Small intestine (tissue), 7 donors: Measurements from ENCODE around the gene MAPK8IP2. TPM values are rescaled to one million over a fixed set of nuclear protein-coding genes. Genes with fewer than 3 reads are reported as not detected.
"Not testable (repeated sequence)": the region's sequence is repeated elsewhere in the genome, so short reads cannot be mapped to it uniquely, and the experiment has no call there.

ENCODE experiments used
- DNase-seq, 2 donors: peaks; one replicate each; pipeline versions ENCODE4 v3.0.0 to v3.0.0-alpha.2; 2013
- FAIRE-seq: peaks from 2 replicates; lab custom pipeline; 2012; peaks lifted over from hg19 to GRCh38; lab: Jason Lieb, UNC
- H3K27ac ChIP-seq, 3 donors: one replicate each; pipeline ENCODE4 v1.5.1; 2013; ENCODE audit warnings: low read length in 2 of 3, mild to moderate bottlenecking in 2 of 3, control low read depth in 1 of 3, inconsistent platforms in 1 of 3, low read depth in 1 of 3, moderate library complexity in 1 of 3
- H3K27me3 ChIP-seq, 3 donors: one replicate each; pipeline ENCODE4 v1.6.1; 2013; ENCODE audit warnings: low read length in 3 of 3, inconsistent platforms in 1 of 3; ENCODE audit not compliant: control insufficient read depth in 3 of 3, insufficient read depth in 3 of 3
- H3K36me3 ChIP-seq, 3 donors: one replicate each; pipeline ENCODE4 v1.6.1; 2013; ENCODE audit warnings: low read length in 3 of 3, inconsistent platforms in 1 of 3, low read depth in 1 of 3, mild to moderate bottlenecking in 1 of 3, moderate library complexity in 1 of 3; ENCODE audit not compliant: control insufficient read depth in 3 of 3, insufficient read depth in 2 of 3
- H3K4me1 ChIP-seq, 3 donors: one replicate each; pipeline ENCODE4 v1.6.1; 2013; ENCODE audit warnings: low read length in 2 of 3, inconsistent platforms in 1 of 3, low read depth in 1 of 3, mild to moderate bottlenecking in 1 of 3, moderate library complexity in 1 of 3; ENCODE audit not compliant: control insufficient read depth in 3 of 3, insufficient read depth in 2 of 3
- H3K4me3 ChIP-seq, 3 donors: one replicate each; pipeline ENCODE4 v1.5.1; 2013; ENCODE audit warnings: low read length in 3 of 3, control low read depth in 1 of 3, inconsistent platforms in 1 of 3, low read depth in 1 of 3, mild to moderate bottlenecking in 1 of 3, moderate library complexity in 1 of 3
- H3K9me3 ChIP-seq, 2 donors: one replicate each; pipeline ENCODE4 v1.6.1; 2013; ENCODE audit warnings: low read depth in 1 of 2, low read length in 1 of 2; ENCODE audit not compliant: control insufficient read depth in 2 of 2, insufficient read depth in 1 of 2
- WGBS, 3 donors: extraction: QIAGEN DNeasy Blood & Tissue Kit; methylation state at CpG; one replicate each; pipeline ENCODE4 v1.1.7; 2013; 5-methylcytosine and 5-hydroxymethylcytosine counted together
- polyA plus RNA-seq, 4 donors: library from polyadenylated mRNA; stranded (reverse) in 3 of 4; unstranded in 1 of 4; fragments of 200-250 nt in 3 of 4; fragments of 120-200 nt in 1 of 4; gene quantifications; one replicate each; pipeline versions ENCODE4 v1.2.1 to v1.2.3, GENCODE V29; 2013
- donor health status: healthy with polysubstance abuse.
- donor health status: control.
- donor health status: control.
- donor health status: Bipolar disorder and iron deficiency.
- donor health status: healthy.

MAPK8IP2 gene
- polyA plus RNA-seq, 4 donors: 0.22 to 3.5 (median 0.82) TPM

DNA sequence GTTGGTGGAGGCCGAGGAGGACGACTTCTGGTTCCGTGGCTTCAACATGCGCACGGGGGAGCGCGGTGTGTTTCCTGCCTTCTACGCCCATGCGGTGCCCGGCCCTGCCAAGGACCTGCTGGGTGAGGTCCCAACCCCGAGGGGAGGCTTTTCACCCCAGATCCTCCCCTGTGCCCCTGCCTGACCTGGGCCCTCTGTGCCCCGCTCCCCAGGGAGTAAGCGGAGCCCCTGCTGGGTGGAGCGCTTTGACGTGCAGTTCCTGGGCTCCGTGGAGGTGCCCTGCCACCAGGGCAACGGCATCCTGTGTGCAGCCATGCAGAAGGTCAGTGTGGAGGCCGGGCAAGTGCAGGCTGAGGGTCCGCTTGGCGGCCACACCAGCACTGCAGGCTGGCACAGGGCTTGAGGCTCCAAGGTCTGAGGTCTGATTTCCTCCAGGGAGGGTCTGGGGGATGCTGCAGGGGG is 5.1 kb downstream of the MAPK8IP2 start:
- no peaks in the 10 kb centered on the region for H3K4me1 ChIP-seq
- peaks cover 16 to 71% (median 25%) of the 10 kb centered on the region in 3 donors for H3K27me3 ChIP-seq
- H3K27ac ChIP-seq: no peak overlapping the region
- H3K4me3 ChIP-seq: no peak overlapping the region
- 81 to 85% (median 84%) methylated on average over 20 of the region's 20 CpGs for WGBS, 3 donors
- DNase-seq (no peak), FAIRE-seq (no peak)
- H3K9me3 ChIP-seq: no peaks in the 10 kb centered on the region
- no peaks in the 10 kb centered on the region for H3K36me3 ChIP-seq

DNA sequence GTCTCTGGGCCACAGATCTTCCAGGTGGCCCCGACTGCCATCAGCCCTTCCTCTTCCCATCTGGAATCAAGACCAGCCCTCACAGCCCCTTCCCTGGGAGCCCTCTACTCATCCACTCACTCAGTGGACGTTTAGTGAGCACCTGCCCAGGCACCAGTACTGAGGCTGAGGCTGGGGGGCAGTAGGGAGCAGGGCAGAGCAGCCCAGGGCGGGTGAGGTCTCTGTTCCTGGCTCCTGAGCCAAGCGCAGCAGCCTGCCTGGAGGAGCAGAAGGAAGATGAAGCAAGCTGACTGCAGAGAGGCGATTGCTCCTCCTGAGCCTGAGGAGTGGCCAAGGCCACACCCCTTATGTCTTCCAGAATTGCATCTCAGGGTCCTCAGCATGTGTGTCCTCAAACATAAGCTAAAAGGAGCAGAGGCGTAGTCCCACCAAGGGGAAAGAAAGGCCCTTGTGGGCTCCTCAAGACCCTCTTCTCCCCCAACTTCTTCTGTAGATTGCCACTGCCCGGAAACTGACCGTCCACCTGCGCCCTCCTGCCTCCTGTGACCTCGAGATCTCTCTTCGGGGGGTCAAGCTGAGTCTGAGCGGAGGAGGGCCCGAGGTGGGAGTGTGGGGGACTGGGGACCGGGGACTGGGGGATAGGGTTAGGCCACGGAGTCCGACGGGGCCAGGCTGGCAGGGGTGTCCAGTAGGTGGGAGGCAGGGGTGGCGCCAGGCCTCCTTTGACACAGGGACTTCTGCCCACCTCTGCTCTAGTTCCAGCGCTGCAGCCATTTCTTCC is 5.8 kb downstream of the MAPK8IP2 start:
- no peaks in the 10 kb centered on the region for H3K4me1 ChIP-seq
- FAIRE-seq: no peak
- DNase-seq: no peak
- H3K4me3 ChIP-seq: no peak overlapping the region
- H3K27ac ChIP-seq: no peak overlapping the region
- H3K36me3 ChIP-seq: no peaks in the 10 kb centered on the region
- H3K9me3 ChIP-seq: no peaks in the 10 kb centered on the region
- 65 to 75% (median 68%) methylated on average over 14 to 19 of the region's 19 CpGs for WGBS, 3 donors
- peaks cover 12 to 66% (median 25%) of the 10 kb centered on the region in 3 donors for H3K27me3 ChIP-seq

DNA sequence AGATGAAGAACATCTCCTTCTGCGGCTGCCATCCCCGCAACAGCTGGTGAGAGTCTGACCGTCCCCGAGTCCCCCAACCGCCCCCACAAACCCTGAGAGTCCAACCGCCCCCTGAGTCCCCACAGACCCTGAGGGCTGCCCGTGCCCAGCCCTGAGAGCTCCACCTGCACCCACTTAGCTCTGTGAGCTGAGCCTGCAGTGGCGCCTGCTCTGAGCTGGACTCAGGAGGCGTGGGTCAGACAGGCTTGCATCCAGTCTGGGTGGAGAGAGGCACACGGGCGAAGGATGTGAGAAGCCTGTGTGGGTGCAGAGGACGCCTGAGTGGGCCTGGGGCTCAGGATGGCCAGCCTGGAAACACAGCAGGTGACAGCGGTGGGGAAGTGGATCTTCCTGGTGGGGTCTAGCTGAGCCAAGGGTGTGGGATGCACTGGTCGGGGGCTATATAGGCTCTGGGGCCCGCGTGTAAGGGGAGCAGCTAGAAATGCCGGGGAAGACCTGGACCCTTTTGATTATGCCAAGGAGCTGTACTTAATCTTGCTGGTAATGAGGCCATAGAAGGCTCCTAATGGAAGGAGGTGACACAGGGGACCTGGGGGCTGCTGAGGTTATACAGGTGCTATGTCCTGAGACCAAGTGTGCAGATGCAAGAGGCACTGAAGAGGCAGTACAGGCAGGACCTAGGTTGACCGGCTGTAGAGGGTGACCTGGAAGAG is 6.5 kb downstream of the MAPK8IP2 start:
- no peak for DNase-seq
- no peaks in the 10 kb centered on the region for H3K36me3 ChIP-seq
- peaks cover 0 to under 1% (median 0%) of the 10 kb centered on the region in 3 donors for H3K4me1 ChIP-seq
- H3K4me3 ChIP-seq: no peak overlapping the region
- H3K9me3 ChIP-seq: no peaks in the 10 kb centered on the region
- no peak for FAIRE-seq
- H3K27me3 ChIP-seq: peaks cover 12 to 58% (median 25%) of the 10 kb centered on the region in 3 donors
- 73 to 85% (median 77%) methylated on average over 16 to 18 of the region's 18 CpGs for WGBS, 3 donors
- H3K27ac ChIP-seq: no peak overlapping the region

DNA sequence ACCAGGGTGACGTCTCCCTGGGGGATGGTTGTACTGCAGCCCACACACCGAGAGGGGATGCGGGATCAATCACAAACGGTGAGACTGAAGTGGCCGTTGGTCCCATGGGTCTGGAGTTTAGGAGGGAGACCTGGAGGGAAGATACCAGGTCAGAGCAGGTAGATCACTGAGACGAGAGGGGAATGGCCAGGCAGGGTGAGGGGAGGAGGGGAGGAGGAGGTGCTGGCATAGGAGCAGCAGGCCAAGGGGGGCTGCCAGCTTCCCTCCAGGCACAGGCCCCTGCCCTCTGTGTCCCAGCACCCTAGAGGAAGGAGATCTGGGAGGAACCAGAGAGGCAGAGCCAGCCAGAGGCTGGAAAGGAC is 7.0 kb downstream of the MAPK8IP2 start:
- 55 to 64% (median 61%) methylated on average over 6 of the region's 6 CpGs for WGBS, 3 donors
- no peaks in the 10 kb centered on the region for H3K9me3 ChIP-seq
- H3K4me3 ChIP-seq: no peak overlapping the region
- FAIRE-seq (no peak), DNase-seq (no peak)
- no peak overlapping the region for H3K27ac ChIP-seq
- H3K36me3 ChIP-seq: no peaks in the 10 kb centered on the region
- peaks cover 0 to 5% (median 0%) of the 10 kb centered on the region in 3 donors for H3K4me1 ChIP-seq
- H3K27me3 ChIP-seq: peaks cover 11 to 53% (median 22%) of the 10 kb centered on the region in 3 donors

DNA sequence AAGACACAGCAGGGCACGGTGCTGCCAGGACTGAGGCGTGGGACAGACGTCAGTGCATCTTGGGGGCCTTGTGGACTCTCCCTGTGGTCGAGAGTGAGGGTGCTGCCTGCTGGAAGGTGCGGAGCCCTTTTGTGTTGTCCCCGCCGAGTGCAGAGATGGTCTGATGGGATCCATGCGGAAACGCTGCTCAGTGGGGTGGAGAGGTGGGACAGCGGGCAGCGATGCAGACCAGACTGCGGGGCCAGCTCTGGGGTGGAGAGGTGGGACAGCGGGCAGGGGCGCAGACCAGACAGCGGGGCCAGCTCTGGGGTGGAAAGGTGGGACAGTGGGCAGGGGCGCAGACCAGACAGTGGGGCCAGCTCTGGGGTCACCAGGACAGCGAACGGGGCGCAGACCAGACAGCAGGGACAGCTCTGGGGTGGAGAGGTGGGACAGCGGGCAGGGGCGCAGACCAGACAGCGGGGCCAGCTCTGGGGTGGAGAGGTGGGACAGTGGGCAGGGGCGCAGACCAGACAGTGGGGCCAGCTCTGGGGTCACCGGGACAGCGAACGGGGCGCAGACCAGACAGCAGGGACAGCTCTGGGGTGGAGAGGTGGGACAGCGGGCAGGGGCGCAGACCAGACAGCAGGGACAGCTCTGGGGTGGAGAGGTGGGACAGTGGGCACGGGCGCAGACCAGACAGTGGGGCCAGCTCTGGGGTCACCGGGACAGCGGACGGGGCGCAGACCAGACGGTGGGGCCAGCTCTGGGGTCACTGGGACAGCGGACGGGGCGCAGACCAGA is 7.7 kb downstream of the MAPK8IP2 start:
- WGBS, 3 donors: 80 to 86% (median 82%) methylated on average over 34 to 39 of the region's 39 CpGs
- H3K4me3 ChIP-seq, H3K4me1 ChIP-seq, FAIRE-seq, DNase-seq, H3K27ac ChIP-seq, H3K36me3 ChIP-seq, H3K9me3 ChIP-seq: not testable (repeated sequence)
- H3K27me3 ChIP-seq: peaks cover 6 to 47% (median 15%) of the 10 kb centered on the region in 3 donors

DNA sequence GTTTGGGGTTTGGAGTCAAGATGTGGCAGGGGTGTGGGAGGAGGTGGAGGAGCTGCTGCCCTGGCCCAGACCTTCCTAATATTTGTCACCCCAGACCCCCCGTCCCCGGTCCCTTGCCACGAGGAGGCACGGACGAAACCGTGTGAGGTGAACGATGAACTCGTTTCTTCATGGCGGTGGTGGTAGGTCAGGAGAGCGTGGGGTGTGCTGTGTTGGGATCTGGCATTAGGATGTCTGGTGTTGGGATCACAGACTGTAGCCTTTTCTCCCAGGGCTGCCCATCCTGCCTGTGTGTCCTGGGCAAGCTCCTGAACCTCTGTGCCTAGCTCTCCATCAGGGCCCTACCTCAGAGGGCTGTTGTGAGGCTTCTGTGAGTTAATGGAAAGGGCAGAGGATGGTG is 8.4 kb downstream of the MAPK8IP2 start:
- DNase-seq (no peak), FAIRE-seq (no peak)
- Histone ChIP-seq H3K27ac (no peak overlapping the region), H3K27me3 (peaks cover 2 to 40% (median 8%) of the 10 kb centered on the region in 3 donors), H3K4me1 (peaks cover 0 to 12% (median 0%) of the 10 kb centered on the region in 3 donors), H3K4me3 (no peak overlapping the region), H3K36me3 (no peaks in the 10 kb centered on the region), H3K9me3 (no peaks in the 10 kb centered on the region)
- 76 to 88% (median 83%) methylated on average over 10 of the region's 10 CpGs for WGBS, 3 donors

DNA sequence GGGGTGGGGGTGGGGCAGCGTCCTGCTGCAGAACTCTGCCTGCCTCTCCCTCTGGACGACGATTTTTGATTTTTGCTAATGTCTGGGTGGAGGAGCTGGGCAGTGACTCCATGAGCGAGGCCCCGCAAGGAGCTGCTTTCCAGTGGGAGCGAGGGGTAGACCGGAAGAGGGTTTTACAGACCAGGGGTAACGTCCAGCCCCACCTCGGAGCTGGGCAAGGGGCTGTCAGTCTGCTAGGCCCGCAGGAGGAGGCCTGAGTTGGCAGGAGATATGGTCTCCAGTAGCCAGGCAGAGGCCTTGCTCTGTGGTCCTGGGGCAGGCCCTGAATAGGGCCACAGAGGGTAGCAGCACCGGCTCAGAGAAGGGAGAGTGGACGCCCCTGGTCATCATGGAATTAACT is 9.0 kb downstream of the MAPK8IP2 start:
- H3K4me3 ChIP-seq: no peak overlapping the region
- no peak for FAIRE-seq
- no peak for DNase-seq
- H3K36me3 ChIP-seq: no peaks in the 10 kb centered on the region
- peaks cover 0 to 37% (median 2%) of the 10 kb centered on the region in 3 donors for H3K27me3 ChIP-seq
- H3K4me1 ChIP-seq: peaks cover 0 to 12% (median 0%) of the 10 kb centered on the region in 3 donors
- H3K27ac ChIP-seq: no peak overlapping the region
- 78 to 85% (median 81%) methylated on average over 12 of the region's 12 CpGs for WGBS, 3 donors
- no peaks in the 10 kb centered on the region for H3K9me3 ChIP-seq

DNA sequence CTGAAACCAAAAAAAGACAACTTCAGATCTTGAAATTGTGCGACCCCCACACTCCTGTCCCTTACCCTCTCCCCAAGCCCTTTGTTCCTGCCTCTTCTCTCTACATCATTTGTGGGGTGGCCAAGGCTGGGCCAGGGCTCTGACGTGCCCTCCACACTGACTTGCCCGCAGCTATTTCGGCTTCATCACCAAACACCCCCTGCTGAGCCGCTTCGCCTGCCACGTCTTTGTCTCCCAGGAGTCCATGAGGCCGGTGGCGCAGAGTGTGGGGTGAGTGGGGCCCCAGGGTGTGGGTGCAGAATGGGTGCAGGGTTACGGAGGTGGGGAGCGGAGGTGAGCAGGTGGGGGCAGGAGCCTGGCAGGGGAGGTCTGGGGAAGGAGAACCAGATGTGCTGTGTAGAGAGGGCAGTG is 9.5 kb downstream of the MAPK8IP2 start:
- no peak overlapping the region for H3K27ac ChIP-seq
- H3K4me1 ChIP-seq: peaks cover 0 to 12% (median 0%) of the 10 kb centered on the region in 3 donors
- 80 to 85% (median 83%) methylated on average over 11 of the region's 11 CpGs for WGBS, 3 donors
- FAIRE-seq: no peak
- no peak overlapping the region for H3K4me3 ChIP-seq
- no peaks in the 10 kb centered on the region for H3K9me3 ChIP-seq
- no peak for DNase-seq
- H3K36me3 ChIP-seq: no peaks in the 10 kb centered on the region
- H3K27me3 ChIP-seq: peaks cover 0 to 32% (median 0%) of the 10 kb centered on the region in 3 donors
